T-helper 1 cell treated with Interleukin-12 subunit alpha and Interleukin-12 subunit beta and Interleukin-4 antibody, amounts not matched to agents 30 μg/mL and 1 μg/mL, for 36 hours (primary cell): Measurements from ENCODE around the gene LRP2.
"Not testable (repeated sequence)": the region's sequence is repeated elsewhere in the genome, so short reads cannot be mapped to it uniquely, and the experiment has no call there.

Experiments
- H3K27ac Mint-ChIP-seq: one replicate; pipeline ENCODE4 v1.8.0; 2021; ENCODE audit warnings: mild to moderate bottlenecking, mixed read lengths
- H3K27me3 Mint-ChIP-seq: one replicate; pipeline ENCODE4 v1.8.0; 2021; ENCODE audit warnings: low read depth, mixed read lengths
- H3K36me3 Mint-ChIP-seq: one replicate; pipeline ENCODE4 v1.8.0; 2021; ENCODE audit warnings: low read depth, mixed read lengths
- H3K4me1 Mint-ChIP-seq: one replicate; pipeline ENCODE4 v1.8.0; 2021; ENCODE audit warnings: low read depth, mixed read lengths
- H3K4me3 Mint-ChIP-seq: one replicate; pipeline ENCODE4 v1.8.0; 2021; ENCODE audit warnings: mild to moderate bottlenecking, moderate library complexity, mixed read lengths
- H3K9me3 Mint-ChIP-seq: one replicate; pipeline ENCODE4 v1.8.0; 2021; ENCODE audit warnings: mixed read lengths

The LRP2 gene

DNA sequence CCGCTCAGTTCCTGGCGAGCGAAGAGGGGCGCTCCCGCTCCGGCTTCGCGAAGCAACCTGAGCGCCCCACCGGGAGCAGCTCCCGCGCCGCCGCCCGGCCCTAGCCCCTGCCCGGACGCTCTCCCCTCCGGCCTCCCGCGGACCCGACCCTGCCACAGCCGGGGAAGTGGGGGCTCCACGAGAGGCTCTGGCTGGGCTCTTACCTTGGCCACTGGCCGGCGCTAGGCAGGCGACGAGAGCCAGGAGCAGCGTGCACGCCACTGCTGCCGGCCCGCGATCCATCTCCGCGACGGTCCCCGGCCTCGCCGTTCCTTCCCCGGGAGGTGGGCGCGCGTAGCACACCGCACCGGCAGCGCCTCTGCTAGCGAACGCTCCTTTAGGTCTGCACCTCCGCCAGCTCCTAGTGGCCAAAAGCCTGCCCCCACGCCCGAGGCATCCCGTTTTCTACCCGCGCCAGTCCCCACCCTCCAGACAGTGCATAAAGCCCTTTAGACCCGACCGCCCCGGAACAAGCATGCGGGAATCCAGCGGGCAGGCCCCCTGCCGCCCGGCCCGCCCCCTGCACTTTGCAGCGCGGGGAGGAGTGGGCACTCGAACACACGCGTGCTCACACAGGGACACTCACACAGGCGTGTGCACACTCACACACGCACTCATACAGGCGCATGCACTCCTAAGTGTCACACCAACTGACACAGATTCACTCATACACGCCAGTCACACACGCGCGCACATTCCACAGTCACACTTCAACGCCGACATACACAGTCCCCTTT is at the start of gene LRP2:
TSS of gene LRP2 (minus strand) at position 417 of the 776 bp plus-strand sequence. CDS start at position 282, 135 bp downstream.
- H3K4me3 Mint-ChIP-seq, result peak within 1 kb of the TSS; percentile 87
- no peaks in the 10 kb centered on the region for H3K36me3 Mint-ChIP-seq
- H3K27me3 Mint-ChIP-seq, result peaks cover 63% of the 10 kb centered on the region
- peak within 1 kb of the TSS; percentile 50 for H3K27ac Mint-ChIP-seq
- peaks cover 31% of the 10 kb centered on the region for H3K4me1 Mint-ChIP-seq
- no peaks in the 10 kb centered on the region for H3K9me3 Mint-ChIP-seq

DNA sequence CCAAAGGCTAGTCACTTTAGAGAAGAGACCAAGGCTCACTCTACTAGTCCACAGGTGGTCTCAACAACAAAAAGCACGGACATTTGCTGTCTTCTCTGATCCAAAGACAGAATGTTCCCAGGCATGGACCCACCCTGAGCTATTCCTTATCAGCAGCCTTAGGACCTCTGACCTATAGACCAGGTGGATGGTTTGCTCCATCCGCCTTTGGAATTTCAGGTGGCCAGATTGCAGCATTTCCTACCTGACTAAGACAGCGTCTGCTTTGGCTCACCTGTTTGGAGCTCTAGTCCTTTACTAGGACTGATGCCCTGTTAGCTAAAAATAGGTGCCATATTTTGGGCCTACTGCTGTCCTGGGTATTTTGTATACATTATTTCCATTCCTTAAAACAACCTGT is 44.6 kb upstream of the LRP2 start:
- peaks cover 14% of the 10 kb centered on the region for H3K27me3 Mint-ChIP-seq
- no peaks in the 10 kb centered on the region for H3K9me3 Mint-ChIP-seq
- no peaks in the 10 kb centered on the region for H3K4me1 Mint-ChIP-seq
- no peak overlapping the region for H3K4me3 Mint-ChIP-seq
- H3K27ac Mint-ChIP-seq, result no peak overlapping the region
- no peaks in the 10 kb centered on the region for H3K36me3 Mint-ChIP-seq

DNA sequence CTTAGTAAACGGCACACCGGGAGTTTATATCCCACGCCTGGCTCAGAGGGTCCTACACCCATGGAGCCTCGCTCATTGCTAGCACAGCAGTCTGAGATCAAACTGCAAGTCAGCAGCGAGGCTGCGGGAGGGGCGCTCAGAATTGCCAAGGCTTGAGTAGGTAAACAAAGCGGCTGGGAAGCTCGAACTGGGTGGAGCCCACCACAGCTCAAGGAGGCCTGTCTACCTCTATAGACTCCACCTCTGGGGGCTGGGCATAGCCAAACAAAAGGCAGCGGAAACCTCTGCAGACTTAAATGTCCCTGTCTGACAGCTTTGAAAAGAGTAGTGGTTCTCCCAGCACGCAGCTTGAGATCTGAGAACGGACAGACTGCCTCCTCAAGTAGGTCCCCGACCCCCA is 37.2 kb upstream of the LRP2 start:
- not testable (repeated sequence) for H3K27ac Mint-ChIP-seq, H3K4me3 Mint-ChIP-seq, H3K4me1 Mint-ChIP-seq, H3K9me3 Mint-ChIP-seq, H3K36me3 Mint-ChIP-seq
- H3K27me3 Mint-ChIP-seq, result peaks cover 22% of the 10 kb centered on the region

DNA sequence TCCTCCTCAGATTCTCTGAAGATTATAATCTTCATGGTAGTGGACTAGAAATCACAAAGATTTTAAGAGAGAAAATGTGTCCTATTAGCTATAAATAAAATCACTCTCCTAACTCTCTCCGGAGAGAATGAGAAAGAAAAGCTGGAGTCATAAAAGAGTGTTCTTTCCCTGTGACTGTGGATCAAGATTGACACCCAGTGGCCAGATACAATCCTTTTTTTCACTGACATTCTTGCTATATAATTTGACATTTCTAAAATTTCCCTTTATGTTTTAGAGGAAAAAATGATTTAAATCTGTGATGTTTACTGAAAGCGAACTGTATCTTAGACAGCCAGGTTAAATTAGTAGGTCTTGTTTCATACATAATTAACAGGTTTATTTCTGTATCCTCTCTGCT is 35.4 kb upstream of the LRP2 start:
- peaks cover 24% of the 10 kb centered on the region for H3K27me3 Mint-ChIP-seq
- H3K9me3 Mint-ChIP-seq, result no peaks in the 10 kb centered on the region
- no peak overlapping the region for H3K4me3 Mint-ChIP-seq
- no peak overlapping the region for H3K27ac Mint-ChIP-seq
- H3K36me3 Mint-ChIP-seq, result no peaks in the 10 kb centered on the region
- H3K4me1 Mint-ChIP-seq, result no peaks in the 10 kb centered on the region

DNA sequence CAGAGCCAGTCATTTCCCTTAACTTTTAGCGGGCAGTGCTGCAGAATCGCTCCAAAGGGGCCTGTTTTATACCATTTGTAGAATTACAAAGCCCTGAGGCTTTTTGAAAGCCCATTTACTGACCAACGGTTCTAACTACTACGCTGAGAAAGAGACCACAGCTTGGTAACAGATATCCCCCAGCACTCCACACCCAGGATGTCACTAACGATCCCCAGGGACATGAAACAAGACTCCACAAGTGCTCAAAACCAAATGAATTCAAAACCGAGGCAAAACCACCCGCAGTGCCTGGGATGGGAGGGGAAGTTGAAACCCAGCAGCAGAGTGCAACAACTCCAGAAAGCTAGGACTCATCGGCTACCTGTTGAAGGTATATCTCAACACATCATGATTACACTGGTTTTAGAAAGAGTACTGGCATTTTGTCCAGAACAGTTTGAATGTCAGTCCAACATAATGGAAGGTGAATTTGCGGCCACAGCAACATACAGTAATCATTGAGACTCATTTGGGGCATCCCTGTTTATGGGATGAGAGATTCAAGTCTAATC is 33.6 kb upstream of the LRP2 start:
- Mint-ChIP-seq H3K27ac (no peak overlapping the region), H3K4me3 (no peak overlapping the region), H3K4me1 (no peaks in the 10 kb centered on the region), H3K27me3 (peaks cover 23% of the 10 kb centered on the region), H3K9me3 (no peaks in the 10 kb centered on the region), H3K36me3 (no peaks in the 10 kb centered on the region)

DNA sequence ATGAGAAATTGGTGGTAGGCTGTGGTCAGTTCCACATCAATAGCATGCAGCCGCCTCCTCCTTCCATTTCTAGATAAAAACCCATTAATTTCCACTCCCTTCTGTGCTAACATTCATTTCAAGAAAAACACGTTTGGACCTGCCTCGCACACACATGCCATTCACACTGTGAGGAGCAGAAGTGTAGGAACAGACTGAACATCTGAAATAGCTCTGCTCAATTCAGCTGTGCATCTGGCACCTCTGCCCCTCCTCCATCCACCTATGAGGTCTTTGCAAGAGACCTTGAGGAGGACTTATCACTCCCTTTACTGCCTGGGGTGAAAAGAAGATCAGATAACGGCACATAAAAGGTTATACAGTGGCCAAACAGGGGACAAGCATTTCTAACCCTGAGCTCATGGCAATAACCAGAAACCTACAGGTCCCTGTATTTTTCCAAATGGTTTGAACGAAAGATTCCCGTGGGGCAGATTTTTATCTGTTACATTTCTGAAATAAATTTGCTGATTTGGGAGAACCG is 30.8 kb upstream of the LRP2 start:
- Mint-ChIP-seq H3K27ac (no peak overlapping the region), H3K36me3 (no peaks in the 10 kb centered on the region), H3K4me3 (no peak overlapping the region), H3K27me3 (peaks cover 27% of the 10 kb centered on the region), H3K4me1 (no peaks in the 10 kb centered on the region), H3K9me3 (no peaks in the 10 kb centered on the region)

DNA sequence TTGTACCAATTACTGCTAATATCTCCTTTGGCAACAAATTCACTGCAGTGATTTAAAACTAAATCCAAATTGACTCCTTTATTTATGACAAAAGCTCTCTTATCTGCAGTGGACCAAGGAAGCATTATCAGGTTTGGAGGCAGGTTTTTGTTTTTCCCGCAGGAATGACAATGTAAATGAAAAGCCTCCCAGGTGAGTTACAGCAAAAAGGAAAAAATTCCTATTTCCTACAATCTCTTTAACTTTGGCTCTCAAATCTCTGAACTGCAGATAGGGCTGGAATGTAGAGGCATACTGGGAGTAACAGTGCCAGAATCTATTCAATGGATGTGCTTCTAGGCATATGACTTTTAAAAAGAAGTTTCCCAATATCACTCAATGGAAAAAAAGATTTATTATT is 28.9 kb upstream of the LRP2 start:
- Mint-ChIP-seq H3K27me3 (peaks cover 30% of the 10 kb centered on the region), H3K4me3 (no peak overlapping the region), H3K4me1 (no peaks in the 10 kb centered on the region), H3K36me3 (no peaks in the 10 kb centered on the region), H3K27ac (no peak overlapping the region), H3K9me3 (no peaks in the 10 kb centered on the region)

DNA sequence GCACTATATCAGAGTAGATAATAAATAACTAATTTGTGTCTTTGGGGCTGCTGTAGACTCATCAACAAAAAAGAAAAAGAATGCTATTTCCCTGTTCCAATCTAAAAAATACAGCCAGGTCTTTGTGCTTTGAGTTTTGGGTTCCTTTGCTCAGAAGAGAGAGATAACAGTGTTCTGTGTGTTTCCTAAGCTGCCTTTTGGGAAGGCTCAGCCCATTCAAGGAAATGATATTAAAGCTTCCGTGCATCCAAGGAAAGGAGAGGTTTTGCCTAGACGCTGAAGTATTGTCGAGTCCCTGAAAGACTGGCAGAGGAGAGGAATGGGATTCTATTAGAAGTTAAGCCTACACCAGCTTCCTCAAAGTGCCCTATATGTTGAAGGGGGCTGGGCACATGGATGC is 25.8 kb upstream of the LRP2 start:
- Mint-ChIP-seq H3K36me3 (no peaks in the 10 kb centered on the region), H3K27me3 (peaks cover 31% of the 10 kb centered on the region), H3K27ac (no peak overlapping the region), H3K9me3 (no peaks in the 10 kb centered on the region), H3K4me3 (no peak overlapping the region), H3K4me1 (no peaks in the 10 kb centered on the region)

DNA sequence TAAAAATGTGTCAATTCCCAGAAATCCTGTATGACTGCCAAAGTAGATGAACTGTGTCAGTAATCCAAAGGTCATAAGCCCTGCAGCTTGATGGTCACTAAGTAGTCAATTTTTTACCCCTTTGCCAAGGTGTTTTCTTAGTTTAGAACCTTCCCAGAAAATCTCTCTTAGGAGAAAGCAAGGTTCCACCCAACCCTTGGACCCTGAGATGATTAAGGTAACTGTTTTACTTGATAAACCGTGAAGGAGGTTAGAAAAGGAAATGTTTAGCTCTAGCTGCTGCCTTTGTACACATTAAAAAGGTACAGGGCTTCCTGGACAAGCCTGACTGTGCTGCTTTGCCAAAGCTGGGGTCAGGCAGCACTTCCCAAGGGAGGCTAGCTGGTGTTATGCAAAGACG is 24.4 kb upstream of the LRP2 start:
- H3K36me3 Mint-ChIP-seq, result no peaks in the 10 kb centered on the region

DNA sequence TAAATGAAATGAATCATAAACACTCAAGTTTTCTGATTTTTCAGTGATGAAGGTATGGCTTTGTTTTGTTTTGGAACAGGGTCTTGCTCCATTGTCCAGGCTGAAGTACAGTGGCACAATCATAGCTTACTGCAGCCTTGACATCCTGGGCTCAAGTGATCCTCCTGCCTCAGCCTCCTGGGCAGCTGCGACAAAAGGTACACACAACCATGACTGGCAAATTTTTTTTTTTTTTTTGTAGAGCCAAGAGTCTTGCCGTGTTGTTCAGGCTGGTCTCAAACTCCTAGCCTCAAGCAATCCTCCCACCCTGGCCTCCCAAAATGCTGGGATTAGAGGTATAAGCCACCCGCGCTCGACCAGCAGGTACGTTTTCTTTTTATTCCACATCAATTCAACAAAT is 22.5 kb upstream of the LRP2 start:
- Mint-ChIP-seq H3K4me1 (no peaks in the 10 kb centered on the region), H3K27ac (no peak overlapping the region), H3K9me3 (no peaks in the 10 kb centered on the region), H3K36me3 (no peaks in the 10 kb centered on the region), H3K4me3 (no peak overlapping the region), H3K27me3 (peaks cover 27% of the 10 kb centered on the region)

More for the DNA sequence above, 24.4 kb upstream of the LRP2 start:
- Mint-ChIP-seq H3K4me3 (no peak overlapping the region), H3K4me1 (no peaks in the 10 kb centered on the region), H3K9me3 (no peaks in the 10 kb centered on the region), H3K27ac (no peak overlapping the region), H3K27me3 (peaks cover 24% of the 10 kb centered on the region)

DNA sequence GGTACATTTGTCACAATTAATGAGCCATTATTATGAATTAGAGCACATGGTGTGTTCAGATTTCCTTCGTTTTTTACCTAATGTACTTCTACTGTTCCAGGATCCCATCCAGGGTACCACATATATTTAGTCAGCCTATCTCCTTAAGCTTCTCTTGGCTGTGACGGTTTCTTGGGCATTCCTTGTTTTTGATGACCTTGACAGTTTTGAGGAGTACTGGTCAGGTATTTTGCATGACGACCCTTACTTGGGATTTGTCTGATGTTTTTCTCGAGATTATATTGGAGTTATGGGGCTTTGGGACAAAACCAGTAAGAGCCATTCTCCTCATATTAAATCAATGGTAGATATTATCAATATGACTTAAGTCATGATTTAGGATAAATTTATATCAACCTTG is 10.2 kb upstream of the LRP2 start:
- no peak overlapping the region for H3K4me3 Mint-ChIP-seq
- H3K36me3 Mint-ChIP-seq, result no peaks in the 10 kb centered on the region
- H3K9me3 Mint-ChIP-seq, result peaks cover 8% of the 10 kb centered on the region
- H3K27me3 Mint-ChIP-seq, result peaks cover 28% of the 10 kb centered on the region
- no peaks in the 10 kb centered on the region for H3K4me1 Mint-ChIP-seq
- H3K27ac Mint-ChIP-seq, result no peak overlapping the region

DNA sequence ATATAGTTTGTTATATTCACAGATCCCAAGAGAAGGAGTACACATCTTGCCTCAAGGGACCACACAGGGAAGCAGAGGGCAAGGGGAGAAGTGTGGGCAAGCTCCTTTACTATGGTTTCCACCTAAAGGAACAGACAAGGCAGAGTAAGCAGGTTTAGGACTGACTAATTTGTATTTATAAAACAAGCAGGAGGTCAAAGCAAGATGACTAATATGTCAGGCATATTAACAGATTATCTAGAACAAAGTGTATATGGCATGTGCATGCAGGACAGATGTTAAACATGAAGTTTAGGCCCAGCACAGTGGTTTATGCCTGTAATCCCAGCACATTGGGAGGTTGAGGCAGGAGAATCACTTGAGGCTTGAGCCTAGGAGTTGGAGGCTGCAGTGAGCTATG is 3.7 kb upstream of the LRP2 start:
- Mint-ChIP-seq H3K27me3 (peaks cover 44% of the 10 kb centered on the region), H3K27ac (no peak overlapping the region), H3K36me3 (no peaks in the 10 kb centered on the region), H3K4me1 (peaks cover 31% of the 10 kb centered on the region), H3K4me3 (no peak overlapping the region), H3K9me3 (peaks cover 8% of the 10 kb centered on the region)

DNA sequence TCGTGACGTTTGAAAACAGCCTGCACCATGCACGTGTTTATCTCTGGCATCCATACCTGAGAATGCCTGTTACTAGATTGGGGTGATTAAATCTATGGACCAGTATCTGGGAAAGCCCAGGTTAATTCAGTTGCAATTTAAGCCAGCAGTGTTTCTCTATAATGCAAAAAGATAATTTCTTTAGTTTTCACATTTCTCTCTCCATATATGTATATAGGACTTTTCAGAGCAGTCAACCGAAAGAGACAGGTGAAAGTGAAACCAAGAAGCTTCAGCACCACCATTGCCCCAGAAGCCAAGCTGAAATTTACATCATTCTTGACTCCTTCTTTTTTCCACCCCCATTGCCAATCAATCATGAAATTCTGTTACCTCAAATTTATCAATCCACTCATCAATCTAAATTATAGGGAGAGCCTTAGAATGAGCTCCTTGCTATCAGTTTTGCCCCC is 2.7 kb upstream of the LRP2 start:
- Mint-ChIP-seq H3K4me1 (peaks cover 31% of the 10 kb centered on the region), H3K4me3 (peak overlapping the region; percentile 87), H3K27me3 (peaks cover 46% of the 10 kb centered on the region), H3K27ac (peak overlapping the region; percentile 57), H3K9me3 (peaks cover 7% of the 10 kb centered on the region), H3K36me3 (no peaks in the 10 kb centered on the region)

DNA sequence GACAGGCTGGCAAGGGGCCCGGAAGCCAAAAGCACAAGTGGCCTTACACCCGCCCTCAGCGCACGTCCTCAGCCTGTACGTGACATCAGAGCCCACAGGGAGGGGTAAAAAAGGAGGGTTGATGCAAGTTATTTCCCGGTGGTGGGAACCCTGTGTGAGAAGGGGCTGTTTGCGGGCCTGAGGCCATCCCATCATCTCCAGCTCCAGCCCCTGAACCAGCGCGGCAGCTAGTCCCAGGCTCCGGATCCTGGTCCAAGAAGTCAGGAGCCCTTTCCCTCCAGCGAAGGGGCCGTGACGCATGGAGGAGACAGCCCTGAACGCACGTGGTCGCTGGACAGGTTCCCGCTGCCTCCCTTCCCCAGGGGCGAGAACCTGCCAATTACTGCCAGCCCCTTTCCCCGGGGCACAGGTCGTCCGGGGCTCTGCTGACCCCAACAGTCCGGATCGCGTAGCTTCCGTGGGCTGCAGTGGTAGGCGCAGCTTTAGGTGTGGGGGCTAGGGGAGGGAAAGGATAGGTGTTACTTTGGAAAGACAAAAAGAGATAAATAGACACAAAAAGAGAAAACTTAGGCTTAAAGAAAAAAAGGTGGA is 1.3 kb upstream of the LRP2 start:
- Mint-ChIP-seq H3K27me3 (peaks cover 53% of the 10 kb centered on the region), H3K9me3 (peaks cover under 1% of the 10 kb centered on the region), H3K27ac (peak overlapping the region; percentile 50), H3K4me1 (peaks cover 31% of the 10 kb centered on the region), H3K36me3 (no peaks in the 10 kb centered on the region), H3K4me3 (peak overlapping the region; percentile 87)
